NCI-H1417 (cell line): ENCODE measurements around the gene ITGAD.
"Not testable (repeated sequence)": the region's sequence is repeated elsewhere in the genome, so short reads cannot be mapped to it uniquely, and the experiment has no call there.

Source experiments
- DNase-seq, 3 experiments: peaks; one replicate each; lab custom pipeline; 2025; lab: John Stamatoyannopoulos, UW

ITGAD gene

DNA sequence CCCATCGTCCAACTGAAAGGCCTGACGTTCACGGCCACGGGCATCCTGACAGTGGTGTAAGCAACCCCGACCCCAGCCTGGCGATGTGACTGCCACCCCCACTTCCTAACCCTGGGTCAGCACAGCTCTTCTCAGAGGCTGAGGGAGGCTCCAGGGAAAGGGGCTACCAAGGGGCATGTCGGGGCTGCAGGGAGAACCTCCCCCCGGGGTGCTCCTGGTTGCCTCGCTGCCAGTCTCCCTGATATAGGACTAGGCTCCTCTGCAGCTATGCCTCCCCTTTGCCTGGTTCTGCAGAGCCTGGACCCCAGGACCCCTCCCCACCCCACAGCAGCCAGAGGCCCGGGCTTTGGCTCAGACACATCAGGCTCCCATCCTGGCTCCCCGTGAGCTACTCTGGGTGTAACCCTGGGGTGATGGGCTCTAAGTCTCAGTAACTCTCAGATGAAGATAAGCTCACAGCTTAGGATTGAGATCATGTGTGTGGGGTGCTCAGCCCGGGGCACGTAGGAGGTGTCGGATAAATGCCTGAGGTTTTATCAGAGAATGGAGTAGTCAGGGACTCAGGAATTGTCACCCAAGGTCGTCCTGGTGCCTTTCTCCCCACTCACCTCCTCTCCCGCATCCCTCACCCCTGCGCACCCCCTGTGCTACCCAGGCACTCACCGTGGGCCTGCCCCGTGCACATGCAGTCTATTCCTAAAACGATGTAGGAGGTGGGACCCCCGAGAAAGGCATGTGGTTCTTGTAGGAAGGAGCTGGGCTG is 10.6 kb downstream of the ITGAD start:
- DNase-seq, result no peak

DNA sequence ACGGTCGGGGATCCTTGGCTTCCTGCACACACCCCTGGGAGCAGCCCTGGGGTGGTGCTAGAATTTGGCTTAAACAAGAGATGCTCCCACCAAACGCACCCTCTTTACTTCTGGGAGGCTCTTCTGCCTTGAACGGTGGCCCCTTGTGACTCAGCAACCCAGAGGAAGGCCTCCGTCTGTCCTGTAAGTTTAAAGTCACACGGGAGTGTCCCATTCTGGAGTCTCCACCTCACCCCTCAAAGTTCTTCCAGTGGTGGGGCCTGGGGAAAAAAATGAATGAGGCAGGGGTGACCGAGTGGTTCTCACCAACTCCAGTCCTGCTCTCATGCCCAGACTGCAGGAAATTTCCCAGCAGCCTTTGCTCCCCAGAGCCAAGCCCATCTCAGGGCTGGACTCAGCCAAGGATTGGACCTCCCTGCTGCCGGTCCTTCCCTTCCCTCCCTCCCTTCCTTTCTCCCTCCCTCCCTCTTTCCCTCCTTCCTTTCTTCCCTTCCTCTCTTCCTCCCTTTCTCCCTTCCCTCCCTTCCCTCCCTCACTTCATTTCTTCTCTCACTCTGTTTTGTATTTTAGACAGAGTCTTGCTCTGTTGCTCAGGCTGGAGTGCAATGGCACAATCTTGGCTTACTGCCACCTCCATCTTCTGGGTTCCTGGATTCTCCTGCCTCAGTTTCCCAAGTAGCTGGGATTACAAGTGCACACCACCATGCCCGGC is 11.4 kb downstream of the ITGAD start:
- DNase-seq, result no peak

DNA sequence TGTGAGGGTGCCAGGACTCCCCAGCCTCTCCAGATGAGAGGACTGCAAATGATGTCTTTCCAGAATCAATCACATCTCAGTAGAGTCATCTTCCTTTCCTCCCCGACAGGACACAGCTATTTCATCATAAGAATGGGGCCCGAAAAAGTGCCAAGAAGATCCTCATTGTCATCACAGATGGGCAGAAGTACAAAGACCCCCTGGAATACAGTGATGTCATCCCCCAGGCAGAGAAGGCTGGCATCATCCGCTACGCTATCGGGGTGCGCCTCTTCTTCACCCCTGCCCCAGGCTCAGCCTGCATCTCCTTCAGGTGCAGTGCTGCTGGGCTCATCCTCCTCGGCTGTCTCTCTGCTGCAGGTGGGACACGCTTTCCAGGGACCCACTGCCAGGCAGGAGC is 14.3 kb downstream of the ITGAD start:
- no peak for DNase-seq

DNA sequence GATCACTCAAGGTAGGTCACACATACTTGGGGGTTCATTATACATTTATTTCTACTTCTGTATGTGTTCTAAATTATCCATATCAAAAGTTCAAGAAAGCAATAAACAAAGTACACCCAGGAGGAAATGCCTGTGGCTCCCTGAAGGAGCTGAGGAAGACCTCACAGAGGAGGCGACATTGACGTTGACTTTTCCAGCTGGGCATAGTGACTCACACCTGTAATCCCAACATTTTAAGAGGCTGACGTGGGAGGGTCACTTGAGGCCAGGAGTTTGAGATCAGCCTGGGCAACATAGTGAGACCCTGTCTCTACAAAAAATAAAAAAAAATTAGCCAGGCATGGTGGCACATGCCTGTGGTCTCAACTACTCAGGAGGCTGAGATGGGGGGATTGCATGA is 16.3 kb downstream of the ITGAD start:
- no peak for DNase-seq

DNA sequence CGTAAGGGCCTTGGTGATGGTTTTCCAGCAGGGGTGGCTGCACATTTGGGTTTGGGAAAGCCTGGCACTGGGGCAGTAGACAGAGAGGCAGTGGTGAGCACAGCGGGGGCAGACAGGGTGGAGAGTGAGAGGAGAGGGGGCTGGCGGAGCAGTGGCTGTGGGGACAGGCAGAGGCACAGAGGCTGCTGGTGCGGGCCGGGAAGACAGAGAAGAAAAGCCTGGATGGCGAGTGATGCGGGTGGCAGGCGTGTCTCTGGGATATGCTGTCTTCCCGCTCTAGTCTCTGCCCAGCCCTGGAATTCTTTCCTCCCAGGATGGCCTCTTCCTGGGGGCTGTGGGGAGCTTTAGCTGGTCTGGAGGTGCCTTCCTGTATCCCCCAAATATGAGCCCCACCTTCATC is 16.9 kb downstream of the ITGAD start:
- DNase-seq, result no peak

DNA sequence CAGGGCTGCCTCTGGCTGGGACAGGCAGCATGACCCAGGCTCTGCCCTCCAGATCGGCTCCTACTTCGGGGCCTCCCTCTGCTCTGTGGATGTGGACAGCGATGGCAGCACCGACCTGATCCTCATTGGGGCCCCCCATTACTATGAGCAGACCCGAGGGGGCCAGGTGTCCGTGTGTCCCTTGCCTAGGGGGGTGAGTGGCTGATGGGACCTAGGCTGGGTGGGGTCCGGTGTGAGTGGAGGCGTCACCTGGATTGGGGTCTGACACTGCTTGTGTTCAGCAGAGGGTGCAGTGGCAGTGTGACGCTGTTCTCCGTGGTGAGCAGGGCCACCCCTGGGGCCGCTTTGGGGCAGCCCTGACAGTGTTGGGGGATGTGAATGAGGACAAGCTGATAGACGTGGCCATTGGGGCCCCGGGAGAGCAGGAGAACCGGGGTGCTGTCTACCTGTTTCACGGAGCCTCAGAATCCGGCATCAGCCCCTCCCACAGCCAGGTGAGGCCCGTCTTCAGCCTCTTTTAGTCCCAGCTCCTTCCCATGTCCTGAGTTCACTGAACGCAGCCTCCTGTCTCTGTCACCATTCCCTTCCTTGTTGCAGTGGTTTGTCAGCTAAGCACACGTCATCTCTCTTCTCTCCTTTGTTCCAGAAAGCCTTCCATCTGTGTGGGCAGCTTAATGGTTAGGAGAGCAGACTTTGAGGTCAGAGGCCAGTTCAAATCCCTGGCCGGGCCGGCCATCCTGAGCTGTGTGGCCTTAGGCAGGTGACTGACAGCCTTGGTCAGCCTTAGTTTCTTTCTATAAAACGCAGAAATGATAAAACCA is 18.1 kb downstream of the ITGAD start:
- DNase-seq, result no peak

DNA sequence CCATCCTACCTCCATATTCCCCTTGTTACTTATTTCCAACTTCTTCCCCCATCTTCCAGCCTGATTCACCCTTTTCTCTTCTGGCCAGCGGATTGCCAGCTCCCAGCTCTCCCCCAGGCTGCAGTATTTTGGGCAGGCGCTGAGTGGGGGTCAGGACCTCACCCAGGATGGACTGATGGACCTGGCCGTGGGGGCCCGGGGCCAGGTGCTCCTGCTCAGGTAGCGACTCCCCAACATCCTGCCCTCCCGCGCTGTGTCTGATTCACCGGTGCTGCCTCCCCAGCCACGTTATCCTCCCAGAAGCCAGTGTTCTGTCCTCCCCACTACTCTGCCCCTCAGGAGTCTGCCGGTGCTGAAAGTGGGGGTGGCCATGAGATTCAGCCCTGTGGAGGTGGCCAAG is 19.6 kb downstream of the ITGAD start:
- DNase-seq, result no peak

DNA sequence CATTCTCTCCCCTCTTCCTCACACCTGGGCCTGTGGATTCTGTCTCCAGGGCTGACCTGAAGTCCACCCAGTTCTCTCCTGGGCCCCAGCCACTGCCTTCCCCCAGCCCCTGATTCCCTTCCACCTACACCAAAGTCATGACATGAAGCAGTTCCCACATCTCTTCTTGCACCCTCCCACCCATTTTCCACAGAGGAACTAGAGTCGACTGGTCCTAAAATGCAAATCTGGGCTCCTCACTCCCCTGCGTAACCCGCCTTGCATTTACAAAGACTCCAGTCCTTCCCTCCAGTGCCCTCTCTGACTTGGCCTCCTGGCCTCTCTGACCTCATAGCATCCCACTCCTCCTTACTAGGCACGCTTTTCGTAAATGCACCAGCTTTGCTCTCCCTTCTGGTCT is 20.2 kb downstream of the ITGAD start:
- DNase-seq, result no peak

DNA sequence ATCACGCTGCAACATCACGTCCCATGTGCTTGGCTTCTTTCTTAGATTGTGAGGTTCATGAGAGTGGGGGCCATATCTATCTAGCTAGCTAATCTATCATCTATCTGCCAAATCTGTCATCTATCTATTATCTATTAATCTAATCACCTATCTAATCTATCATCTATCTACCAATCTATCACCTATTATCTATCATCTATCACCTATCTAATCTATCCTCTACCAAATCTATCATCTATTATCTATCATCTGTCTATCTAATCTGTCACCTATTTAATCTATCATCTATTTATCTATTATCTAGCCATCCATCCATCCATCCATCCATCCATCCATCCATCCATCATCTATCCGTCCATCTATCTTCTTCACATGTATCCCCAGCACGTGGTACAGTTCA is 20.8 kb downstream of the ITGAD start:
- DNase-seq, result no peak

DNA sequence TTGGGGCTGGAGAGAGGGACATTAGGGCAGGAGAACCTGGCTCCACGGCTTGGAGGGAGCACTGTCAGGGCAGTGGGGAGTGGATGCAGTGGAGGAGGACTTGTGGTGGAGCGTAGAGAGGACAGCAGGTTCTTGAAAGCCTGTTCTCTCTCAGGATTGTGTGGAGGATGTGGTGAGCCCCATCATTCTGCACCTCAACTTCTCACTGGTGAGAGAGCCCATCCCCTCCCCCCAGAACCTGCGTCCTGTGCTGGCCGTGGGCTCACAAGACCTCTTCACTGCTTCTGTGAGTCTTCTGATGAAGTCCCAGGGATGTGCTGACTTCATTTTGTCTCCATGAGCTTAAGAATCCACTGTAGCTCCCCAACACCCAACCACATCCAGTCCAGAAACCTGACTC is 21.6 kb downstream of the ITGAD start:
- DNase-seq, result no peak

DNA sequence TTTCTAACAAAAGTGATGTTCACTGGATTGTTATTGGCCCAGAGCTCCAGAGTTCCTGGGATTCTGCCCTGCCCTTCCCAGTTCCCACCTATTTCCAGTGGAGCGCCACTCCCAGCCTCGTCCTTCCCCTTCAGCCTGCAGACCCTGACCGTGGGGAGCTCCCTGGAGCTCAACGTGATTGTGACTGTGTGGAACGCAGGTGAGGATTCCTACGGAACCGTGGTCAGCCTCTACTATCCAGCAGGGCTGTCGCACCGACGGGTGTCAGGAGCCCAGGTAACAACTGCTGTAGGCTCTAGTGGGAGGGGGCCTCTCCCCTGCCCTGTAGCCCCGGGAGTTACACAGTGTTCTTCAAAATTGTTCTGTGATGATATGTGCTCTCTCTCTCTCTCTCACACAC is 23.2 kb downstream of the ITGAD start:
- no peak for DNase-seq

DNA sequence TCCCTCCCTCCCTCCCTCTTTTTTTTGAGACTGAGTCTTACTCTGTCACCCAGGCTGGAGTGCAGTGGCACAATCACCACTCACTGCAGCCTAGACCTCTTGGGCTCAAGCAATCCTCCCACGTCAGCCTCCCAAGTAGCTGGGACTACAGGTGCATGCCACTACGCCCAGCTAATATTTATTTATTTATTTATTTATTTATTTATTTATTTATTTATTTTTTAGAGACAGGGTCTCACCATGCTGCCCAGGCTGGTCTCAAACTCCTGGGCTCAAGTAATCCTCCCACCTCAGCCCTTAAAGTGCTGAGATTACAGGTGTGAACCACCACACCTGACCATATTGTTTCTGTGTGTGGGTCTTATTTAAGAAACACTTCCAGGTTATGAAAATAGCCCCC is 23.9 kb downstream of the ITGAD start:
- DNase-seq, result not testable (repeated sequence)

DNA sequence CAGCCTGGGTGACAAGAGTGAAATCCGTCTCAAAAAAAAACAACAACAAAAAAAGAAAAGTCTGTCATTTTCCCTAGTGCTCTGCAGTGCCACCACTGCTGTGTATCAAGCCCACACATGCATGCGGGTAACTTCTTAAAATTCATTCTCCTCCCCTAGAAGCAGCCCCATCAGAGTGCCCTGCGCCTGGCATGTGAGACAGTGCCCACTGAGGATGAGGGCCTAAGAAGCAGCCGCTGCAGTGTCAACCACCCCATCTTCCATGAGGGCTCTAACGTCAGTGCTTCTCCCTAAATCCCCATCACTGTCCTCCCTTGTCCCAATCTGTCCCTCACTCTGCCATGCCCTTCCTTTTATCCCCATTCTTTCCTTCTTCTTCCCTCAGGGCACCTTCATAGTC is 24.8 kb downstream of the ITGAD start:
- DNase-seq, result no peak

DNA sequence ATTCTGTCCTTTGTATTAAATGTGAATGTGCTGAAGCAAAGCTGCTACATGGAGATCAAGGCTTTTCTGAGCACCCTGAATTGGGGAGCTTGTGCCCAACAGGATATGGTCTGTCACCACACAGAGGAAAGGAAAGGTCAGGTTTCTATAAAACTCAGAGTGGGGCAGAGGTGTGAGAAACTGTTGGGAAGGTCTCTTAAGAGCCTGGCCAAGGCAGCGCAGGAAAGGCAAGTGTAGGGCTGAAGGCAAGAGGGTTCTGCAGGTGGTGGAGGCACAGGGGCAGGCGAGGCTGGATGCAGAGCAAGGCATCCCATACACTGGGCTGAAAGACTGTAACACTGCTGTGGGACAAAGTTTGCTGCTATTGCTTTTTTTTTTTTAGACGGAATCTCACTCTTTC is 26.9 kb downstream of the ITGAD start:
- no peak for DNase-seq

DNA sequence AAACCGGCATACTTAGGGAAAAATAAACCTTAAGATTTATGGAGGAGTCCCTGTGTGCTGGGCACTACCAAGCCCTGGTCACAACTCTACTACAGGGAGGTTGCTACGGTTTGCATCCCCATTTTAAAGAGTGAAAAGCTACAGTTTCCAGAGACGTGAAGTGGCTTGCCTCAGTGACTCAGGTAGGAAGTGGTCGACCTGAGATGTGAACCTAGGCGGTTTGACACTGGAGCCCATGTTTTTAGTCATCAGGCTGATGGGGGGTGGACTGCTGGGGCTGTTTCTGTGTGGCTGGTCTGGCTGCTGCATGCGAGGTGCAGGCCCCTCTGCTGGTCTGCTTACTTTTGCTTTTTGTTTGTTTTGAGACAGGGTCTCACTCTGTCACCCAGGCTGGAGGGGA is 28.5 kb downstream of the ITGAD start:
- DNase-seq, result no peak

DNA sequence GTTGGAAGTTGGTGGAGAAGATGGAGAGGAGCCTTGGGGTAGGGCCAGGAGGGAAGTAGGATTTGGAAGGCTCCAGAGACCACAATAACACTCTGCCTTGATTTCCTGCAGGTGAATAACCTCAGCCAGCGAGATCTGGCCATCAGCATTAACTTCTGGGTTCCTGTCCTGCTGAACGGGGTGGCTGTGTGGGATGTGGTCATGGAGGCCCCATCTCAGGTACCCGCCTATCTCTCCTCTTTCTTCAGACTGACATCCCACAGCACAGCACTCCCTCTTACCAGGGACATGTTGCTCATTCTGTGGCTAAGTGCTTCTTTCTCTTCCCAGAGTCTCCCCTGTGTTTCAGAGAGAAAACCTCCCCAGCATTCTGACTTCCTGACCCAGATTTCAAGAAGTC is 30.1 kb downstream of the ITGAD start:
- no peak for DNase-seq

DNA sequence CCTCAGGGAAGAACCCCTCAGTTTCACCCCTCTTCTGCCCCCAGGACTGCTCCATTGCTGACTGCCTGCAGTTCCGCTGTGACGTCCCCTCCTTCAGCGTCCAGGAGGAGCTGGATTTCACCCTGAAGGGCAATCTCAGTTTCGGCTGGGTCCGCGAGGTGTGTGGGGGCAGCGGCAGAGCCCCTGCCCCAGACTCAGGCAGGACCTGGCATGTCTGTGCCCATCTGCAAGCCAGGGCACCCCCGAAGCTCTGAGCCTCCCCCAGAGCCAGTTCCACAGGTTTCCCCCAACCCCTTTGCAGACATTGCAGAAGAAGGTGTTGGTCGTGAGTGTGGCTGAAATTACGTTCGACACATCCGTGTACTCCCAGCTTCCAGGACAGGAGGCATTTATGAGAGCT is 30.7 kb downstream of the ITGAD start:
- no peak for DNase-seq

DNA sequence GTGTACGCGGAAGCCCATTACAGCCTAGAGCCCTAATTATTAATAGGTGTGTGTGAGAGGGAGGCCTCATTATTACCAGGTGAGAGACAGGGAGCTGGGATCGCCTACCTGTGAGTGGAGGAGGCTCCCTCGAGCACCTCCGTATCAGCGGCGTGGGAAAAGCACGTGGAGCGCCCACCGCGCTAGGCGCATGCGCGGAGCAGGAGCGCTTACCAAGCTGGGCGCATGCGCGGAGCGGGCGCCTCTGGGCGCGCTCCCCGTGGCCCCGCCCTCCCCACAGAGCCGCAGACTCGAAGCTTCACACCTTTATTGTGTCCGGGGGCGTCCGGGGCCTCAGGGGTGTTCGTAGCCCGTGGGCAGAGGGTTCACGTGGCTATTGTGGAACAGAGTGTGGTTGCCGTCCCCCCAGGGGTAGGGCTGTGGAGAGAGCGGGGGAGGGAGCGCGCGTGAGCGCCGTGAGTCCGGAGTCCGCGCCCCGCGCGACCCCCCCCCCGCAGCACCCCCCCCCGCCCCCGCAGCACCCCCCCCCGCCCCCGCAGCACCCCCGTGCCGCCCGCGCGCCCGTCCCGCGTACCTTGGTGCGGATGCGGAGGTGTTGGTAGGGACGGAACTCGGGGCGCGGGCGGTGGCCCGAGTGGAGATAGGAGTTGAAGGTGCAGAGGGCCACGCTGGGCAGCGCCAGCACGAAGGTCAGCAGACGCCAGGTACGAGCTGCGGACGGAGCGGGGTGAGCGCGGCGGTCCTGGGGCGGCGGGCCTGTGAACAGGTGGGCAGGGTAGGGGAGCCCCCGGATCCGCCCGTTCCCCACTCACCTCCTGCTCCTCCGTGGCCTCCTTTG is 34.5 kb downstream of the ITGAD start:
- peak in 2 of 3 experiments; percentile 53 to 80 for DNase-seq

DNA sequence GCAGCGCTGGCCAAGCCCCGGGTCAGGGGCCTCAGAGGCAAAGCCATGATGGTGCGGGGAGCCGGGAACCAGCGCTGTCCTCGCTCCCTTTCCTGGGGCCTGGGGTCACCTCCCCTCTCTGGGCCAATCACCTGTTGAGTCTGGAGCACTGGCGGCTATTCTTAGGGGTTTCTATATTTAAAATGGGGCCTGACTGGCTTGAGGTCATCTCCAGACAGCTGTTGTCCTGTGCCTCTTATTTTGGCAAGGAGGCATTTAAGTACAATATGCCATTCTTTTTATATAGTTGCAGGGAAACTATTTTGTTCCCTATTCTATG is 35.1 kb downstream of the ITGAD start, which contains the start of gene COX6A2:
Gene COX6A2, minus strand, starts transcription at position 82 of the 319 bp plus-strand sequence. Its CDS starts 35 bp downstream, at position 47.
- DNase-seq, result peak in 1 of 3 experiments; percentile 38

DNA sequence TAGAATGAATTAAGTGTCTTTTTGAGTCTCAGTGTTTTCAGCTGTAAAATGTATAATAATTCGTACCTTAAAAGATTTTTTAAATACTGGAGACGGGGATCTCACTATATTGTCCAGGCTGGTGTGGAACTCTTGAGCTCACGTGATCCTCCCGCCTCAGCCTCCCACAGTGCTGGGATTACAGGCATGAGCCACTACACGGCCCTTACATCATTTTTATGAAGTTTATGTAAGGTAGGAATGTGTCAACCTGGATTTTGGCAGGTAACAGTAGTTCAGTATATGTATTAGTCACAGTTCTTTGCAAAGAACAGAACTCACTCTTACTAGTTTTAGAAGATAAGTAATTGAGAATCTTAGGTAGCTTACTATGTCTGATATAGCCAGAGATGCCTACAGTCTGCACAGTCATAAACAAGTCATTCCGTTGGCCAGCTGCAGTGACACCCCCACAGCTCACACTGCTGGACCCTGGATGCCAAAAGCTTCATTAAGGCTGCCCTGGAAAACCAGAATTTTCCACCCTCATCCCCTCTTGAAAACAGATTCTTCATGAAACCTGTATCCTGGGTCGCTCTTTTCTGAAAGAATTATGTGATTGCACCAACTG is 35.6 kb downstream of the ITGAD start:
- DNase-seq, result no peak

DNA sequence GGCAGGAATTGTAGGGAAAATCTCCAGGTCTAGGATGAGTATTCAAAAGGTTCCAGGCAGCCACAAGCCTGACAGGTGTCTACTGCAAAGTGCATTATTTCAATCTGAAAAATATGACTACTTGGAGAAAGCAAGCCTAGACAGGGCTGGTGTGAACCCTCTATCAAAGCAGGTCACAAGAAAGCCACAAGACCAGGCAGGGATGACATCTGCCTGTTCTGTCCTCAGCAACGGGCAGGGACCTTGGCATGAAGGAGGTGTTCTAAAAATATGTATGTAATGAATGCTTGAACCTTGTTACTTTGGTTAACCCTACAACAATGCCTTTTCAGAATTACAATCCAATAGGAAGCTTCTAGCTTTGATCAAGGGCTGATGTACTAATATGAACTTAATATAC is 36.2 kb downstream of the ITGAD start:
- DNase-seq, result no peak

DNA sequence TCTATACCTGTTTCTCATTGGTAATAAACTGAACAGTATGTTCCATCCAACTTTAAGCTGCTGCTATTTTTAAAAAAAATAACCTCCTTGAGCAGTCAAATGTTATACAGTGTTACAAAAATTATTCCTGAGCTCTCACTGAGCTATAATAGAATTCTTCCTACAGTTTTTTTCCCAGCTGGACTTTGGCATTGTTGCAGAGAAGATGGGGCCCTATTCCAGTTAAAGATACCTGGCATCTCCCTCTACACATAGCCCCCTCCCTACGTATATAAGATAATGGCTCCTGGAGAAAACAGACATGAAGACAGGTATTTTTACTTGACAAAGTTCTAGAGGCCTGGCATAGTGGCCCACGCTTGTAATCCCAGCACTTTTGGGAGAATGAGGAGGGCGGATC is 36.7 kb downstream of the ITGAD start:
- no peak for DNase-seq
